ENCODE measurements around the gene WNT11. TPM values are rescaled to one million over a fixed set of nuclear protein-coding genes. Genes with fewer than 3 reads are reported as not detected.
A peak's percentile ranks its signal among the peaks of the same experiment; 100 is the strongest.

Gene WNT11
- total and polyA plus RNA-seq, 2 of the 13 experiments (the other 11 are each of a cell fraction or from before 2014, with no cell fraction given): 0.34 to 0.66 TPM

GRCh38 chr11:76148231-76148630, 58.1 kb downstream of the WNT11 start (continued):
- TF ChIP-seq SMAD1 (CRISPR knock-in tag; IDR thresholded peaks at IDR 0.05; ENCODE audit: borderline replicate concordance, low read depth) (no peak), ZKSCAN8 (CRISPR knock-in tag; IDR thresholded peaks at IDR 0.05; ENCODE audit: borderline replicate concordance) (peak; percentile 59; the same call in 1 of the 2 replicates), E2F1 (CRISPR knock-in tag; IDR thresholded peaks at IDR 0.05) (no peak)

- in situ Hi-C loops (cut with HindIII; ENCODE audit: extremely low pct_ligation_motif_present, low pct_unique_long_range_greater_than_20kb): loop anchor here (10.0 kb wide), 1 partner anchor 58 kb away; the partner anchor contains the start of gene WNT11
- no peak overlapping the region for H3K27ac ChIP-seq (ENCODE audit: extremely low read length, insufficient read depth, low read length)
- no peak for TF ChIP-seq FOXC1 (CRISPR knock-in tag; IDR thresholded peaks at IDR 0.05; ENCODE audit: borderline replicate concordance)
- TF ChIP-seq HNRNPH1 (optimal IDR thresholded peaks at IDR 0.05; ENCODE audit: low read depth, low read length): no peak
- no peak for TF ChIP-seq ZNF547 (CRISPR knock-in tag; IDR thresholded peaks at IDR 0.05)
- no peak for TF ChIP-seq FOXP4 (CRISPR knock-in tag; IDR thresholded peaks at IDR 0.05)
- no peak for TF ChIP-seq RFX1 (IDR thresholded peaks at IDR 0.05)
- TF ChIP-seq SNAPC5 (CRISPR knock-in tag; IDR thresholded peaks at IDR 0.05; ENCODE audit: borderline replicate concordance): no peak
- TF ChIP-seq EP300 (IDR thresholded peaks at IDR 0.05; ENCODE audit: low read depth in 2 of 2, low read length in 2 of 2): no peak
- no peak for TF ChIP-seq EP300 (CRISPR knock-in tag; IDR thresholded peaks at IDR 0.05; ENCODE audit: borderline replicate concordance)
- peak; percentile 91 for TF ChIP-seq ZNF768 (CRISPR knock-in tag; IDR thresholded peaks at IDR 0.05)
- TF ChIP-seq ZNF687 (CRISPR knock-in tag; IDR thresholded peaks at IDR 0.05): peak; percentile 32
- TF ChIP-seq NR2F2 (IDR thresholded peaks at IDR 0.05; ENCODE audit: borderline replicate concordance, low read depth): no peak
- no peak for TF ChIP-seq PAWR (CRISPR knock-in tag; IDR thresholded peaks at IDR 0.05; ENCODE audit: borderline replicate concordance)
Measured at GRCh38 chr11:76147106-76147740, 59.1 kb downstream of the WNT11 start.

More at GRCh38 chr11:76147106-76147740, 59.1 kb downstream of the WNT11 start:
- no peak overlapping the region for H3K4me3 ChIP-seq (replicated peaks in 1 of 3; ENCODE audit: insufficient read depth in 1 of 3, low read depth in 2 of 3, low read length in 3 of 3)
- H3K9me3 ChIP-seq (ENCODE audit: low read length): no peaks in the 10 kb centered on the region
- peak overlapping the region; percentile 36; the same call in 1 of the 2 replicates for H3K4me2 ChIP-seq (ENCODE audit: low read depth, low read length)
- peaks cover 0 to 7% of the 10 kb centered on the region in 2 experiments; a peak in 2 of 5 replicates for H3K36me3 ChIP-seq (replicated peaks in 1 of 2; ENCODE audit: control insufficient read depth in 1 of 2, insufficient read depth in 2 of 2, low read length in 2 of 2)
- no peak overlapping the region for H2AFZ ChIP-seq (ENCODE audit: low read length)
- intact Hi-C loops (cut with micrococcal nuclease; ENCODE audit: unreplicated experiment): no loop called here
- ChIA-PET POLR2A (no interaction called here), CTCF (ENCODE audit: low intra/inter-chr PET ratio, low total read pairs) (no interaction called here)
- peaks cover 49% of the 10 kb centered on the region for H3K4me1 ChIP-seq (ENCODE audit: insufficient read depth, low read length)
- ATAC-seq (no peak), FAIRE-seq (no peak), DNase-seq (ENCODE audit: low spot score) (no peak)
- H3K79me2 ChIP-seq (ENCODE audit: insufficient read depth, low read length): no peaks in the 10 kb centered on the region
- no peak overlapping the region for H3K9ac ChIP-seq (ENCODE audit: insufficient read depth, low read depth, low read length)
- WGBS (ENCODE audit: low lambda C conversion rate): 40% methylated on average over 12 of the region's 14 CpGs
- H3K27me3 ChIP-seq (ENCODE audit: control insufficient read depth in 1 of 2, insufficient read depth in 2 of 2, low read length in 2 of 2): no peaks in the 10 kb centered on the region
- no peaks in the 10 kb centered on the region for H4K20me1 ChIP-seq (ENCODE audit: insufficient read depth, low read length)
- no TSS peak for BruUV-seq (replicated peaks)
